Neural cell (in vitro differentiated cells): ENCODE data around the gene FSTL5. TPM values are rescaled to one million over a fixed set of nuclear protein-coding genes. Genes with fewer than 3 reads are reported as not detected.
A peak's percentile ranks its signal among the peaks of the same experiment; 100 is the strongest.

Experiments used
- H2AFZ ChIP-seq: fragments of 200-600, 300-800 bp; sonication (generic), shearing (Covaris generic); 2 replicates; pipeline ENCODE4 v1.6.0; 2014; ENCODE audit warnings: low read depth, mild to moderate bottlenecking, antibody characterized with exemption, low read length, moderate library complexity
- H3F3A ChIP-seq: fragments of 200-600 bp; shearing (Covaris generic); 2 replicates; pipeline ENCODE4 v1.6.1; 2016; ENCODE audit warnings: mild to moderate bottlenecking, moderate library complexity, mixed read lengths, antibody characterized with exemption, low read length; ENCODE audit not compliant: insufficient read depth, poor library complexity, severe bottlenecking
- H3K27ac ChIP-seq: fragments of 200-600, 300-800 bp; sonication (generic), shearing (Covaris generic); 2 replicates; pipeline ENCODE4 v1.5.1; 2014; ENCODE audit warnings: mild to moderate bottlenecking, low read length, moderate library complexity
- H3K27me3 ChIP-seq: fragments of 300-800, 200-600 bp; sonication (generic), shearing (Covaris generic); 2 replicates; pipeline ENCODE4 v1.6.0; 2014; ENCODE audit warnings: mild to moderate bottlenecking, low read depth, low read length, moderate library complexity; ENCODE audit not compliant: insufficient read depth
- H3K36me3 ChIP-seq: fragments of 300-800, 200-600 bp; sonication (generic), shearing (Covaris generic); 2 replicates; pipeline ENCODE4 v1.5.1; 2014; ENCODE audit warnings: mild to moderate bottlenecking, antibody characterized with exemption, low read length, moderate library complexity; ENCODE audit not compliant: insufficient read depth
- H3K4me2 ChIP-seq: fragments of 300-800, 200-600 bp; sonication (generic), shearing (Covaris generic); 2 replicates; pipeline ENCODE4 v1.6.0; 2014; ENCODE audit warnings: mild to moderate bottlenecking, low read length
- H3K4me3 ChIP-seq: fragments of 300-800, 200-600 bp; sonication (generic), shearing (Covaris generic); 2 replicates; pipeline ENCODE4 v1.5.1; 2014; ENCODE audit warnings: mild to moderate bottlenecking, low read length, moderate library complexity
- H3K79me2 ChIP-seq: fragments of 200-600 bp; shearing (Covaris generic); replicated peaks from 2 replicates; pipeline ENCODE4 v1.6.0; 2014; ENCODE audit warnings: mild to moderate bottlenecking, low read length, moderate library complexity; ENCODE audit not compliant: insufficient read depth
- H3K9ac ChIP-seq: fragments of 300-800, 200-600 bp; sonication (generic), shearing (Covaris generic); 2 replicates; pipeline ENCODE4 v1.6.1; 2016; ENCODE audit warnings: mild to moderate bottlenecking, low read length, mixed read lengths
- H3K9me2 ChIP-seq: fragments of 200-600 bp; shearing (Covaris generic); 2 replicates; pipeline ENCODE4 v1.6.1; 2016; ENCODE audit warnings: mild to moderate bottlenecking, low read length, mixed read lengths; ENCODE audit not compliant: insufficient read depth
- H3K9me3 ChIP-seq: fragments of 200-600, 300-800 bp; sonication (generic), shearing (Covaris generic); 2 replicates; pipeline ENCODE4 v1.6.1; 2016; ENCODE audit warnings: mild to moderate bottlenecking, mixed run types, low read length, moderate library complexity, mixed read lengths
- H4K20me1 ChIP-seq: fragments of 200-600 bp; shearing (Covaris generic); 2 replicates; pipeline ENCODE4 v1.6.1; 2016; ENCODE audit warnings: mild to moderate bottlenecking, mixed run types; ENCODE audit not compliant: insufficient read depth
- EP300 ChIP-seq: fragments of 450-650 bp; conservative IDR thresholded peaks from 2 replicates; pipeline ENCODE4 v1.6.1; 2014; ENCODE audit warnings: antibody characterized with exemption, mild to moderate bottlenecking, moderate library complexity; ENCODE audit not compliant: poor library complexity, severe bottlenecking
- EZH2 ChIP-seq: fragments of 200-600, 300-800 bp; shearing (Covaris generic), sonication (generic); IDR thresholded peaks from 2 replicates; pipeline ENCODE4 v1.6.1; 2014; ENCODE audit warnings: antibody characterized with exemption, low read length, borderline replicate concordance, mild to moderate bottlenecking; ENCODE audit not compliant: insufficient read depth, poor library complexity, severe bottlenecking
- MXI1 ChIP-seq: fragments of 450-650 bp; conservative IDR thresholded peaks from 2 replicates; pipeline ENCODE4 v1.6.1; 2014; ENCODE audit warnings: antibody characterized with exemption, mild to moderate bottlenecking; ENCODE audit not compliant: poor library complexity, severe bottlenecking
- POLR2AphosphoS5 ChIP-seq: IDR thresholded peaks from 2 replicates; pipeline ENCODE4 v1.6.1; 2012
- RAD21 ChIP-seq: fragments of 450-650 bp; conservative IDR thresholded peaks from 2 replicates; pipeline ENCODE4 v1.6.1; 2014; ENCODE audit warnings: antibody characterized with exemption, mild to moderate bottlenecking, moderate library complexity
- SMC3 ChIP-seq: fragments of 450-650 bp; conservative IDR thresholded peaks from 2 replicates; pipeline ENCODE4 v1.6.1; 2014; ENCODE audit warnings: antibody characterized with exemption, mild to moderate bottlenecking, moderate library complexity; ENCODE audit not compliant: poor library complexity
- TAF1 ChIP-seq: IDR thresholded peaks from 2 replicates; pipeline ENCODE4 v1.6.1; 2012; ENCODE audit warnings: low read depth
- polyA plus RNA-seq: library from polyadenylated mRNA; depleted of rRNA; stranded (reverse); fragments of >200 nt; gene quantifications from 2 replicates; pipeline ENCODE4 v1.2.3, GENCODE V29; 2014
- TF ChIP-seq, protein P1 (sequence below): fragments of 450-650 bp; IDR thresholded peaks from 2 replicates; pipeline ENCODE4 v1.5.1; 2014; ENCODE audit warnings: antibody characterized with exemption, mild to moderate bottlenecking, moderate library complexity; ENCODE audit not compliant: poor library complexity, severe bottlenecking
- TF ChIP-seq, protein P2 (sequence below): IDR thresholded peaks from 2 replicates; pipeline ENCODE4 v1.6.1; 2012; ENCODE audit warnings: borderline replicate concordance

FSTL5 gene
- polyA plus RNA-seq, 1 donor from 2014 or later = 6.8 TPM

DNA sequence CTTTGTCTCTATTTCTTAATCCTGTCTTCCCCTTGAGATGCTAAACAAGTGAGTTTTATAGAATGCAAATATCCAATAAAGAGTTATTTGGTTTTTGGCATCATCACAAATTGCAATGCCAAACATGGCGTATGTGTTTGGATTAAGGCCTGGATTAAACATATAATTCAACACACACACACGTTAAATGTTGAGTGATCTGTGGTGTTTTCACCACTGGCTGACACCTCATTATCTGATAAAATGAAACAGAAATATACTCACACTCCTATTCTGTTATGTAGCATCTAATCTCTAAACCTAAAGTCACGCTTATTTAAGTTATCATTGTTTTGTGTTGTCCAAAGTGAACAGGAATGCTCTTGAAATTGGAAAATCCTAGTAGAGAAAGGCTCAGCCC is 506.2 kb downstream of the FSTL5 start:
- no peak overlapping the region for H2AFZ ChIP-seq
- H3K4me3 ChIP-seq = no peak overlapping the region
- no peak overlapping the region for H3K9ac ChIP-seq
- H3K4me2 ChIP-seq = no peak overlapping the region
- no peaks in the 10 kb centered on the region for H3K79me2 ChIP-seq
- H3F3A ChIP-seq = no peaks in the 10 kb centered on the region
- no peaks in the 10 kb centered on the region for H3K9me2 ChIP-seq
- H3K27ac ChIP-seq = no peak overlapping the region
- no peaks in the 10 kb centered on the region for H3K36me3 ChIP-seq
- no peaks in the 10 kb centered on the region for H4K20me1 ChIP-seq
- TF ChIP-seq SMC3 = no peak
- TF ChIP-seq MXI1 = no peak
- TF ChIP-seq RAD21 = no peak
- TF ChIP-seq EP300 = no peak
- TF ChIP-seq, protein P1, sequence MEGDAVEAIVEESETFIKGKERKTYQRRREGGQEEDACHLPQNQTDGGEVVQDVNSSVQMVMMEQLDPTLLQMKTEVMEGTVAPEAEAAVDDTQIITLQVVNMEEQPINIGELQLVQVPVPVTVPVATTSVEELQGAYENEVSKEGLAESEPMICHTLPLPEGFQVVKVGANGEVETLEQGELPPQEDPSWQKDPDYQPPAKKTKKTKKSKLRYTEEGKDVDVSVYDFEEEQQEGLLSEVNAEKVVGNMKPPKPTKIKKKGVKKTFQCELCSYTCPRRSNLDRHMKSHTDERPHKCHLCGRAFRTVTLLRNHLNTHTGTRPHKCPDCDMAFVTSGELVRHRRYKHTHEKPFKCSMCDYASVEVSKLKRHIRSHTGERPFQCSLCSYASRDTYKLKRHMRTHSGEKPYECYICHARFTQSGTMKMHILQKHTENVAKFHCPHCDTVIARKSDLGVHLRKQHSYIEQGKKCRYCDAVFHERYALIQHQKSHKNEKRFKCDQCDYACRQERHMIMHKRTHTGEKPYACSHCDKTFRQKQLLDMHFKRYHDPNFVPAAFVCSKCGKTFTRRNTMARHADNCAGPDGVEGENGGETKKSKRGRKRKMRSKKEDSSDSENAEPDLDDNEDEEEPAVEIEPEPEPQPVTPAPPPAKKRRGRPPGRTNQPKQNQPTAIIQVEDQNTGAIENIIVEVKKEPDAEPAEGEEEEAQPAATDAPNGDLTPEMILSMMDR = no peak
- no peak for TF ChIP-seq TAF1
- TF ChIP-seq, protein P2, sequence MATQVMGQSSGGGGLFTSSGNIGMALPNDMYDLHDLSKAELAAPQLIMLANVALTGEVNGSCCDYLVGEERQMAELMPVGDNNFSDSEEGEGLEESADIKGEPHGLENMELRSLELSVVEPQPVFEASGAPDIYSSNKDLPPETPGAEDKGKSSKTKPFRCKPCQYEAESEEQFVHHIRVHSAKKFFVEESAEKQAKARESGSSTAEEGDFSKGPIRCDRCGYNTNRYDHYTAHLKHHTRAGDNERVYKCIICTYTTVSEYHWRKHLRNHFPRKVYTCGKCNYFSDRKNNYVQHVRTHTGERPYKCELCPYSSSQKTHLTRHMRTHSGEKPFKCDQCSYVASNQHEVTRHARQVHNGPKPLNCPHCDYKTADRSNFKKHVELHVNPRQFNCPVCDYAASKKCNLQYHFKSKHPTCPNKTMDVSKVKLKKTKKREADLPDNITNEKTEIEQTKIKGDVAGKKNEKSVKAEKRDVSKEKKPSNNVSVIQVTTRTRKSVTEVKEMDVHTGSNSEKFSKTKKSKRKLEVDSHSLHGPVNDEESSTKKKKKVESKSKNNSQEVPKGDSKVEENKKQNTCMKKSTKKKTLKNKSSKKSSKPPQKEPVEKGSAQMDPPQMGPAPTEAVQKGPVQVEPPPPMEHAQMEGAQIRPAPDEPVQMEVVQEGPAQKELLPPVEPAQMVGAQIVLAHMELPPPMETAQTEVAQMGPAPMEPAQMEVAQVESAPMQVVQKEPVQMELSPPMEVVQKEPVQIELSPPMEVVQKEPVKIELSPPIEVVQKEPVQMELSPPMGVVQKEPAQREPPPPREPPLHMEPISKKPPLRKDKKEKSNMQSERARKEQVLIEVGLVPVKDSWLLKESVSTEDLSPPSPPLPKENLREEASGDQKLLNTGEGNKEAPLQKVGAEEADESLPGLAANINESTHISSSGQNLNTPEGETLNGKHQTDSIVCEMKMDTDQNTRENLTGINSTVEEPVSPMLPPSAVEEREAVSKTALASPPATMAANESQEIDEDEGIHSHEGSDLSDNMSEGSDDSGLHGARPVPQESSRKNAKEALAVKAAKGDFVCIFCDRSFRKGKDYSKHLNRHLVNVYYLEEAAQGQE = no peak
- no peak for TF ChIP-seq POLR2AphosphoS5
- TF ChIP-seq EZH2 = no peak
- H3K27me3 ChIP-seq = no peaks in the 10 kb centered on the region
- H3K9me3 ChIP-seq = no peaks in the 10 kb centered on the region

DNA sequence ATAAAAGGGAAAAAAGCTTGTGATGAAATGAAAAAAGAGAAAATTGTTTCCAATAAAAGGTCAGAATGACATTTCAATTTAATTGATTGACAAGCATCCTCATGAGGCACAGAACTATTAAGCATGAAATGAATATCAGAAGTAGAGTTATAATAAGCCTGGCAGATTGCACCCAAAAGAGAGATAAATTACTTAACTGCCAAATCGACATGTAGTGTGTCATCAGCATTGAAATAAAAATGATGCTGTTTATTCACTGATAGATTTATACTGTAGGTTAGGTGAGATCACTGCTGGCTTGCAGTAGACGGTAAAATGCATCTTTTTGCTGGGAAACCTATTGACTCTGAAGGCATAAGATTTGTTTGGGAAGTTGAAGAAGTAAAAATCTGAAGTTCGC is 507.2 kb downstream of the FSTL5 start:
- no peaks in the 10 kb centered on the region for H4K20me1 ChIP-seq
- no peaks in the 10 kb centered on the region for H3K36me3 ChIP-seq
- peak overlapping the region; percentile 22 for H3K4me3 ChIP-seq
- no peaks in the 10 kb centered on the region for H3F3A ChIP-seq
- no peaks in the 10 kb centered on the region for H3K27me3 ChIP-seq
- TF ChIP-seq, protein P1 = no peak
- TF ChIP-seq SMC3 = no peak
- peak; percentile 87 for TF ChIP-seq POLR2AphosphoS5
- peak; percentile 18 for TF ChIP-seq RAD21
- no peak for TF ChIP-seq EZH2
- peak; percentile 95 for TF ChIP-seq EP300
- no peak for TF ChIP-seq MXI1
- TF ChIP-seq TAF1 = no peak
- TF ChIP-seq, protein P2 = no peak
- no peak overlapping the region for H3K27ac ChIP-seq
- no peak overlapping the region for H2AFZ ChIP-seq
- no peaks in the 10 kb centered on the region for H3K79me2 ChIP-seq
- H3K9ac ChIP-seq = no peak overlapping the region
- H3K9me3 ChIP-seq = no peaks in the 10 kb centered on the region
- H3K4me2 ChIP-seq = no peak overlapping the region
- no peaks in the 10 kb centered on the region for H3K9me2 ChIP-seq
